Fibroblast of lung (primary cell): Measurements from ENCODE around the gene CDC16.

Experiments used
- EZH2 ChIP-seq: IDR thresholded peaks from 2 replicates; pipeline ENCODE4 v1.5.1; 2012; ENCODE audit warnings: low read length, control low read depth, mild to moderate bottlenecking; ENCODE audit errors: missing control alignments
- TF ChIP-seq, protein P1 (sequence below), 2 donors: IDR thresholded peaks in 1 of 2; conservative IDR thresholded peaks in 1 of 2; 1 replicate in 1 of 2; 2 replicates in 1 of 2; pipeline ENCODE4 v1.5.1; 2011 to 2012; ENCODE audit warnings: low read length in 2 of 2, control low read depth in 1 of 2, inconsistent platforms in 1 of 2, low read depth in 1 of 2, mild to moderate bottlenecking in 1 of 2

DNA sequence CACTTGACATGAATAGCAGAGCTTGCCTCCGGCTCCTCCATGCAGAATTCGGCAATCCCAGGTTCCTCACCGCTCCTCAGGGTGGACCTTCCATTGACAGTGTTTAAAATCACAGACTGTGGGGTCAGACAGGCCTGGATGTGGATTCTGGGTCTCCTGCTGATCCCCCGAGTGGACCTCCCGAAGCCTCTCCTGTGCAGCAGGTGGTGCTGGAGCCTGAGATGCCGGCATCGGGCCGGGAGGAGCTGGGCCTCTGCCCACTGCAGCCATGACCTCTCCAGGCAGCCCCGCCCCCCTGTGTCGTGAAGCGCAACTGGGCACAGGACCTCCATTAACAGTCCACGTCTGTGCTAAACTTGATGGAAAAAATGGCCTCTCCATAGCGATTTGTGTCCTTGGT is 10.5 kb upstream of the CDC16 start:
- TF ChIP-seq, protein P1, sequence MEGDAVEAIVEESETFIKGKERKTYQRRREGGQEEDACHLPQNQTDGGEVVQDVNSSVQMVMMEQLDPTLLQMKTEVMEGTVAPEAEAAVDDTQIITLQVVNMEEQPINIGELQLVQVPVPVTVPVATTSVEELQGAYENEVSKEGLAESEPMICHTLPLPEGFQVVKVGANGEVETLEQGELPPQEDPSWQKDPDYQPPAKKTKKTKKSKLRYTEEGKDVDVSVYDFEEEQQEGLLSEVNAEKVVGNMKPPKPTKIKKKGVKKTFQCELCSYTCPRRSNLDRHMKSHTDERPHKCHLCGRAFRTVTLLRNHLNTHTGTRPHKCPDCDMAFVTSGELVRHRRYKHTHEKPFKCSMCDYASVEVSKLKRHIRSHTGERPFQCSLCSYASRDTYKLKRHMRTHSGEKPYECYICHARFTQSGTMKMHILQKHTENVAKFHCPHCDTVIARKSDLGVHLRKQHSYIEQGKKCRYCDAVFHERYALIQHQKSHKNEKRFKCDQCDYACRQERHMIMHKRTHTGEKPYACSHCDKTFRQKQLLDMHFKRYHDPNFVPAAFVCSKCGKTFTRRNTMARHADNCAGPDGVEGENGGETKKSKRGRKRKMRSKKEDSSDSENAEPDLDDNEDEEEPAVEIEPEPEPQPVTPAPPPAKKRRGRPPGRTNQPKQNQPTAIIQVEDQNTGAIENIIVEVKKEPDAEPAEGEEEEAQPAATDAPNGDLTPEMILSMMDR (conservative IDR thresholded peaks at IDR 0.05 in 1 of 2, IDR thresholded peaks at IDR 0.05 in 1 of 2; ENCODE audit: low read depth in 1 of 2, low read length in 2 of 2) = no peak
- no peak for TF ChIP-seq EZH2
